Suprapubic skin (tissue), 4 donors: ENCODE data around the gene ITPR2. TPM values are rescaled to one million over a fixed set of nuclear protein-coding genes. Genes with fewer than 3 reads are reported as not detected.
A peak's percentile ranks its signal among the peaks of the same experiment; 100 is the strongest.

ENCODE experiments used
- DNase-seq, 2 donors: peaks; one replicate each; pipeline ENCODE4 v3.0.0-alpha.2; 2019; ENCODE audit warnings: low spot score in 2 of 2
- H3K27ac ChIP-seq: fragments of 200-600 bp; sonication (generic); one replicate; pipeline ENCODE4 v1.5.1; 2019
- H3K27me3 ChIP-seq: fragments of 200-600 bp; sonication (generic); one replicate; pipeline ENCODE4 v1.5.1; 2019
- H3K36me3 ChIP-seq: fragments of 200-600 bp; sonication (generic); one replicate; pipeline ENCODE4 v1.5.1; 2019
- H3K4me1 ChIP-seq: fragments of 200-600 bp; sonication (generic); one replicate; pipeline ENCODE4 v1.5.1; 2019
- H3K4me3 ChIP-seq: fragments of 200-600 bp; sonication (generic); one replicate; pipeline ENCODE4 v1.5.1; 2019; ENCODE audit warnings: mild to moderate bottlenecking
- H3K9me3 ChIP-seq: fragments of 200-600 bp; sonication (generic); one replicate; pipeline ENCODE4 v1.5.1; 2019
- CTCF ChIP-seq, 2 donors: fragments of 200-600 bp in 1 of 2; fragments of 450-650 bp in 1 of 2; sonication (generic) in 1 of 2; IDR thresholded peaks; one replicate each; pipeline ENCODE4 v1.5.1; 2016 to 2019; ENCODE audit warnings: antibody characterized with exemption in 2 of 2, mild to moderate bottlenecking in 1 of 2, moderate library complexity in 1 of 2
- EP300 ChIP-seq: sonication (generic); formaldehyde crosslinking; IDR thresholded peaks from one replicate; pipeline ENCODE4 v1.6.1; 2017; ENCODE audit warnings: antibody characterized with exemption
- POLR2A ChIP-seq, 2 donors: fragments of 450-650 bp; IDR thresholded peaks; one replicate each; pipeline ENCODE4 v1.6.1; 2017; ENCODE audit warnings: antibody characterized with exemption in 2 of 2, mild to moderate bottlenecking in 2 of 2, moderate library complexity in 2 of 2
- POLR2AphosphoS5 ChIP-seq, 3 donors: sonication (generic); formaldehyde crosslinking; IDR thresholded peaks; one replicate each; pipeline ENCODE4 v1.6.1; 2017; ENCODE audit warnings: antibody characterized with exemption in 3 of 3
- WGBS: methylation state at CpG from one replicate; pipeline ENCODE4 v1.1.5; 2018; 5-methylcytosine and 5-hydroxymethylcytosine counted together
- total RNA-seq, 4 donors: library from RNA; depleted of rRNA; stranded (reverse); fragments of >200 nt; gene quantifications; one replicate each; pipeline ENCODE4 v1.1.0, GENCODE V29; 2016

Gene ITPR2
- total RNA-seq, 4 donors from 2014 or later = 59.6 to 159 (median 72.1) TPM

GRCh38 chr12:26817183-26817591 lies 15.8 kb downstream of the ITPR2 start:
- TF ChIP-seq POLR2AphosphoS5 (IDR thresholded peaks at IDR 0.05) (no peak), CTCF (IDR thresholded peaks at IDR 0.05) (no peak), EP300 (no peak)
- 62% methylated on average over 4 of the region's 4 CpGs for WGBS
- H3K27me3 ChIP-seq = no peaks in the 10 kb centered on the region
- H3K36me3 ChIP-seq = no peaks in the 10 kb centered on the region
- no peaks in the 10 kb centered on the region for H3K9me3 ChIP-seq
- peaks cover 5% of the 10 kb centered on the region for H3K4me1 ChIP-seq
- H3K27ac ChIP-seq = peak overlapping the region; percentile 35
- no peak for DNase-seq
- no peak overlapping the region for H3K4me3 ChIP-seq

GRCh38 chr12:26813812-26814211 lies 19.2 kb downstream of the ITPR2 start:
- 79% methylated on average over 7 of the region's 7 CpGs for WGBS
- no peak for TF ChIP-seq EP300
- Histone ChIP-seq H3K4me1 (peaks cover 19% of the 10 kb centered on the region), H3K27me3 (no peaks in the 10 kb centered on the region), H3K27ac (no peak overlapping the region), H3K4me3 (no peak overlapping the region), H3K36me3 (no peaks in the 10 kb centered on the region), H3K9me3 (no peaks in the 10 kb centered on the region)
- DNase-seq = no peak

GRCh38 chr12:26810330-26810729 lies 22.7 kb downstream of the ITPR2 start:
- peak overlapping the region; percentile 30 for H3K27ac ChIP-seq
- 20% methylated on average over 4 of the region's 4 CpGs for WGBS
- no peaks in the 10 kb centered on the region for H3K36me3 ChIP-seq
- no peaks in the 10 kb centered on the region for H3K9me3 ChIP-seq
- DNase-seq = no peak
- H3K27me3 ChIP-seq = no peaks in the 10 kb centered on the region
- H3K4me3 ChIP-seq = no peak overlapping the region
- TF ChIP-seq POLR2AphosphoS5 (IDR thresholded peaks at IDR 0.05) = no peak
- no peak for TF ChIP-seq EP300
- TF ChIP-seq CTCF (IDR thresholded peaks at IDR 0.05) = no peak
- no peak for TF ChIP-seq POLR2A (IDR thresholded peaks at IDR 0.05)
- H3K4me1 ChIP-seq = peaks cover 19% of the 10 kb centered on the region

- no peaks in the 10 kb centered on the region for H3K27me3 ChIP-seq
- TF ChIP-seq EP300 (no peak), POLR2A (IDR thresholded peaks at IDR 0.05) (no peak), POLR2AphosphoS5 (IDR thresholded peaks at IDR 0.05) (no peak), CTCF (IDR thresholded peaks at IDR 0.05) (no peak)
- H3K27ac ChIP-seq = peak overlapping the region; percentile 30
These were observed 23.2 kb downstream of the ITPR2 start for GRCh38 chr12:26809611-26810285.

GRCh38 chr12:26808766-26809476 lies 24.1 kb downstream of the ITPR2 start:
- Histone ChIP-seq H3K9me3 (no peaks in the 10 kb centered on the region), H3K4me3 (no peak overlapping the region), H3K36me3 (no peaks in the 10 kb centered on the region), H3K27me3 (no peaks in the 10 kb centered on the region), H3K4me1 (peaks cover 24% of the 10 kb centered on the region), H3K27ac (no peak overlapping the region)
- no peak for DNase-seq
- TF ChIP-seq POLR2AphosphoS5 (IDR thresholded peaks at IDR 0.05) (no peak), POLR2A (IDR thresholded peaks at IDR 0.05) (no peak), CTCF (IDR thresholded peaks at IDR 0.05) (no peak), EP300 (no peak)
- 54% methylated on average over 3 of the region's 3 CpGs for WGBS

More at GRCh38 chr12:26809611-26810285, 23.2 kb downstream of the ITPR2 start:
- no peak for DNase-seq
- peaks cover 19% of the 10 kb centered on the region for H3K4me1 ChIP-seq
- H3K9me3 ChIP-seq = no peaks in the 10 kb centered on the region
- WGBS = 81% methylated on average over 6 of the region's 6 CpGs
- H3K4me3 ChIP-seq = no peak overlapping the region
- no peaks in the 10 kb centered on the region for H3K36me3 ChIP-seq
